GM19328 (cell line): Measurements from ENCODE around the gene STIL.
"Not testable (repeated sequence)": the region's sequence is repeated elsewhere in the genome, so short reads cannot be mapped to it uniquely, and the experiment has no call there.

ENCODE experiments used
- ATAC-seq: cut with Tn5 transposase; IDR thresholded peaks from one replicate; pipeline ENCODE4 v1.9.1; 2021; ENCODE audit warnings: mild to moderate bottlenecking, moderate library complexity; ENCODE audit not compliant: unreplicated experiment

STIL gene

GRCh38 chr1:47313915-47314664, at the start of gene STIL:
Gene STIL, minus strand, starts transcription at chr1:47314147. Its CDS starts 3,828 bp downstream, at chr1:47310319.
- peak; percentile 98 for ATAC-seq

- no peak for ATAC-seq
These were observed 48.9 kb upstream of the STIL start for GRCh38 chr1:47362828-47363227.

- ATAC-seq = no peak
These were observed 47.4 kb upstream of the STIL start for GRCh38 chr1:47361380-47361779.

- ATAC-seq = peak; percentile 72
These were observed 37.4 kb upstream of the STIL start for GRCh38 chr1:47351305-47351704.

- no peak for ATAC-seq
These were observed 34.3 kb upstream of the STIL start for GRCh38 chr1:47348246-47348645.

GRCh38 chr1:47347735-47348134, 33.8 kb upstream of the STIL start:
- ATAC-seq = no peak

- not testable (repeated sequence) for ATAC-seq
These were observed 33.0 kb upstream of the STIL start for GRCh38 chr1:47346979-47347378.

- ATAC-seq = no peak
These were observed 26.3 kb upstream of the STIL start for GRCh38 chr1:47340227-47340626.

GRCh38 chr1:47338249-47339077, 24.5 kb upstream of the STIL start:
- ATAC-seq = no peak

GRCh38 chr1:47337350-47337749, 23.4 kb upstream of the STIL start:
- ATAC-seq = no peak

GRCh38 chr1:47334765-47335435, 21.0 kb upstream of the STIL start:
- no peak for ATAC-seq

GRCh38 chr1:47333922-47334764, 20.2 kb upstream of the STIL start:
- peak; percentile 85 for ATAC-seq

GRCh38 chr1:47333578-47333921, 19.6 kb upstream of the STIL start, which contains the start of gene CMPK1:
Gene CMPK1, plus strand, starts transcription at chr1:47333790. Its CDS starts 156 bp downstream, at chr1:47333946.
- peak; percentile 76 for ATAC-seq

- no peak for ATAC-seq
These were observed 19.0 kb upstream of the STIL start for GRCh38 chr1:47332779-47333577.

GRCh38 chr1:47331875-47332274, 17.9 kb upstream of the STIL start:
- no peak for ATAC-seq

- no peak for ATAC-seq
These were observed 16.3 kb upstream of the STIL start for GRCh38 chr1:47330212-47330611.

GRCh38 chr1:47328992-47329391, 15.0 kb upstream of the STIL start:
- no peak for ATAC-seq

GRCh38 chr1:47326271-47326670, 12.3 kb upstream of the STIL start:
- no peak for ATAC-seq

GRCh38 chr1:47325528-47325927, 11.6 kb upstream of the STIL start:
- ATAC-seq = no peak

- ATAC-seq = no peak
These were observed 10.7 kb upstream of the STIL start for GRCh38 chr1:47324682-47325081.
